DMS79 (cell line): ENCODE measurements around the gene ASF1A.
"Not testable (repeated sequence)": the region's sequence is repeated elsewhere in the genome, so short reads cannot be mapped to it uniquely, and the experiment has no call there.

Experiments
- DNase-seq: peaks from one replicate; lab custom pipeline; 2025; lab: John Stamatoyannopoulos, UW

ASF1A gene

GRCh38 chr6:118893807-118894424 is at the start of gene ASF1A:
Gene ASF1A, plus strand, starts transcription at chr6:118894152. Its CDS starts 262 bp downstream, at chr6:118894414.
- DNase-seq: peak; percentile 99

DNA sequence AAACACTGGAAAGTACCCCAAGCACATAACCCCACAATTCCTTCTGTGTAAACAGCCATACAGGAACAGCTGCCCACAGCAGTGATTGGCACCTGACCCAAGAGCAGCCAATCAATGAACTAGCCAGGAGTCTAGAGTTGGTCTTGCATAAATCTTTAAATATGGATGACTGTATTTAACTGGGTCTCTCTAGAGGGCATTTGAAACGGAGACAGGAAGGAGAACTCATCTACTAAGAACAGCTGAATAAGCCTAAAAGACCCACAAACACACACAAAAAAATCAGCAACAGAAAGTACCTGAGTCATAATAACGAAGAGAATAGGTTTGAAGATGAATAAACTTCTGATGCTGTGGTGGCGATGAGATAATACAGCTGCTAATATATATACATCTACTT is 49.0 kb upstream of the ASF1A start:
- no peak for DNase-seq

- no peak for DNase-seq
Measured at GRCh38 chr6:118853408-118853807, 40.5 kb upstream of the ASF1A start.

GRCh38 chr6:118856301-118856700 is 37.7 kb upstream of the ASF1A start:
- no peak for DNase-seq

- DNase-seq: no peak
Measured at GRCh38 chr6:118859517-118860064, 34.4 kb upstream of the ASF1A start.

DNA sequence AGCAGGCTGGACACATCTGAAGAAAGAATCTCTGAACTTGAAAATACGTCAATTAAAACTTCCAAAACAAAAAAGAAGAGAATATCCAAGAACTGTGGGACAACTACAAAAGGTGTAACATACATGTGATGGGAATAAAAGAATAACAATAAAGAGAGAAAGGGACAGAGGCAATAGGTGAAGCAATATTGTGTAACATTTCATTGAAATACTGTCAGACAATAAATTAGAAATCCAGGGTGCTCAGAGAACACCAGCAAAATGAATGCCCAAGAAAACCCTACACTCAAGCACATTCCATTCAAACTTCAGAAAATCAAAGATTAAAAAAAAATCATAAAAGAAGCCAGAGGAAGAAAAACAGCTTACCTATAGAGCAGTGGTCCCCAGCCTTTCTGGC is 33.6 kb upstream of the ASF1A start:
- DNase-seq: no peak

- no peak for DNase-seq
Measured at GRCh38 chr6:118860880-118861279, 33.1 kb upstream of the ASF1A start.

DNA sequence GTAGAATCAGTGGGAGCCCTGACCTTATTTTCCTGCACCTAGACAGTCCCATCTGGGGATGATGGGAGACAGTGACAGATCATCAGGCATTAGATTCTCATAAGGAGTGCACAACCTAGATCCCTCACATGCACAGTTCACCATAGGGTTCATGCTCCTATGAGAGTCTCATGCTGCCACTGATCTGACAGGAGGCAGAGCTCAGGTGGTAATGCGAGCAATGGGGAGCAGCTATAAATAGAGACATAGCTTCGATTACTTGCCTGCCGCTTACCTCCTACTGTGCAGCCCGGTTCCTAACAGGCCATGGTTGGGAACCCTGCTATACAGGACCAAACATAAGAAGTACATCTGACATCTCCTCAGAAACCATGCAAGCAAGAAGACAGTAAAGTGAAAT is 31.5 kb upstream of the ASF1A start:
- DNase-seq: no peak

DNA sequence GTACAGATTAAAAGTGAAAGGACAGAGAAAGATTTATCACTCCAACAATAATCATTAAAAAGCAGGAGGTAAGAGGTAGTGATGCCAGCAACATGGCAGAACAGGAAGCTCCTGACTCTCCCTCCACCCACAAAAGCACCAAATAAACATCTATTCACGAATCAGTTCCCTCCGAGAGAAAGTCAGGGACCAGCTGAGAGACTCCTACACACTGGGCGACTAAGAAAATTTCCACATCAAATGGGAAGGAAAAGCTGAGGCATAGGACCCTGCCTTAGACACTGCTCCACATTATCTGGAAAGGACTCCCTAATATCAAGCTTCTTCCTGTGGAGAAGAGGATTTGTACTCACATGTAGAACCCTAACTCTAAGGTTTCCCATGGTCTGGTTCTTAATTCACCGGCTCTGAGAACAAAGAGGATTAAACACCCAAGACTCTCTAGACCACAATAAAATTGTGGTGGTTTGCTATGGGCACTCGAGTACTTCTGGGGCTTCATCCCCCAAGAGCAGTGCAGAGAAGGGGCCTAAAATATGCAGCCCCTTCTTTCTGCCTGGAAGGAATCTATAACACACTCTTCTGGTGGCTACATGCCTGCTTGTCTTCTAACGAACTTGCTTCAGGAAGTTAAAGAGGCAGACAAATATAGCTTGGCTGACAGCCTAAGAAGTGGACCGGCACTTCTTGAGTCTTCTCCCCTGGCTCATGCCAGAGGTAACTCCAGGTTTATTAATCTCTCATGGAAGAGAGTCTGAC is 29.4 kb upstream of the ASF1A start:
- DNase-seq: peak; percentile 73

- no peak for DNase-seq
Measured at GRCh38 chr6:118865100-118865391, 28.9 kb upstream of the ASF1A start.

DNA sequence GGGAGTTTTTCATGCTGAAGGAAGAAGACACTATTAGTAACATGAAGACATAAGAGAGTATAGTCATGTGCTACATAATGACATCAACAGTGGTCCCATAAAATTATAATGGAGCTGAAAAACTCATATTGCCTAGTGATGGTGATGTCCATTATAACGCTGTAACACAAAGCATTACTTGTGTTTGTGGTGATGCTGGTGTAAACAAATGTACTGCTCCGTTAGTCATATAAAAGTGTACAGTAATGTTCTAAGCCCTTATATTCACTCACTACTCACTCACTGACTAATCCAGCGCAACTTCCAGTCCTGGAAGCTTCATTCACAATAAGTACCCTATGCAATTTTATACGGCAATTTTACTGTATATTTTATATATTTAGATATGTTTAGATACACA is 26.8 kb upstream of the ASF1A start:
- DNase-seq: no peak

DNA sequence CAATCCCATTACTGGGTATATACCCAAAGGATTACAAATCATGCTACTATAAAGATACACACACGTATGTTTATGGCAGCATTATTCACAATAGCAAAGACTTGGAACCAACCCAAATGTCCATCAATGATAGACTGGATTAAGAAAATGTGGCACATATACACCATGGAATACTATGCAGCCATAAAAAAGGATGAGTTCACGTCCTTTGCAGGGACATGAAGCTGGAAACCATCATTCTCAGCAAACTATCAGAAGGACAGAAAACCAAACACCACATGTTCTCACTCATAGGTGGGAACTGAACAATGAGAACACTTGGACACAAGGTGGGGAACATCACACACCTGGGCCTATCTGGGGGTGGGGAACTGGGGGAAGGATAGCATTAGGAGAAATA is 25.1 kb upstream of the ASF1A start:
- not testable (repeated sequence) for DNase-seq

- DNase-seq: no peak
Measured at GRCh38 chr6:118869350-118869749, 24.6 kb upstream of the ASF1A start.

DNA sequence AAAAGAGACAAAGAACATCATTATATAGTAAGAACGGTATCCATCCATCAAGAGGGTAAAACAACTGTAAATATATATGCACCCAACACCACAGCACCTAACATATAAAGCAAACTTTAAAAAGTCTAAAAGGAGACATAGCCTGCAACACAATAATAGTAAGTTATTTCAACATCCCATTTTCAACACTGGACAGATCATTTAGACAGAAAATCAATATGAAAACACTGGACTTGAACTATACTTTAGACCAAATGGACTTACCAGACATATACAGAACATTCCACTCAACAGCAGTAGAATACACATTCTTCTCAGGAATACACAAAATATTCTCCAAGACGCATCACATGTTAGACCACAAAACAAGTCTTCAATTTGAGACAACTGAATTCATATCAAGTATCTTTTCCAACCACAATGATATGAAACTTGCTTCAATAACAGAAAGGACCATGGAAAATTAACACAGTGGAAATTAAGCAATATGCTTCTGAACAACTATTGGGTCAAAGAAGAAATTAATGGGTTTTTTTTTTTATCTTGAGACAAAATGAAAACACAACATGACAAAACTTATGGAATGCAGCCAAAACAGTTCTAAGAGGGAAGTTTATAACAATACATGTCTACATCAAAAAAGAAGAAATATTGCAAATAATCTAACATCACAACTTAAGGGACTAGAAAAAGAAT is 23.9 kb upstream of the ASF1A start:
- no peak for DNase-seq

DNA sequence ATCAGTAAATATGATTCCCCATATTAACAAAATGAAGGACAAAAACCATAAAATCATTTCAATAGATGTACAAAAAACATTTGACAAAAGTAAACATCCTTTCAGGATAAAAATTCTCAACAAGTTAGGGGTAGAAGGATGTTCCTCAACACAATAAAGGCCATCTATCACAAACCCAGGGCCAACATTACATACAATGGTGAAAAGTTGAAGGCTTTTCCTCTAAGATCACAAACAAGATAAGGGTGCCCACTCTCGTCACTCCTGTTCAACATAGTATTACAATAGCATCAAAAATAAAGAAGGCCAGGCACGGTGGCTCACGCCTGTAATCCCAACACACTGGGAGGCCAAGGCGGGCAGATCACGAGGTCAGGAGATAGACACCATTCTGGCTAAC is 22.6 kb upstream of the ASF1A start:
- no peak for DNase-seq

- DNase-seq: no peak
Measured at GRCh38 chr6:118872318-118872717, 21.6 kb upstream of the ASF1A start.

DNA sequence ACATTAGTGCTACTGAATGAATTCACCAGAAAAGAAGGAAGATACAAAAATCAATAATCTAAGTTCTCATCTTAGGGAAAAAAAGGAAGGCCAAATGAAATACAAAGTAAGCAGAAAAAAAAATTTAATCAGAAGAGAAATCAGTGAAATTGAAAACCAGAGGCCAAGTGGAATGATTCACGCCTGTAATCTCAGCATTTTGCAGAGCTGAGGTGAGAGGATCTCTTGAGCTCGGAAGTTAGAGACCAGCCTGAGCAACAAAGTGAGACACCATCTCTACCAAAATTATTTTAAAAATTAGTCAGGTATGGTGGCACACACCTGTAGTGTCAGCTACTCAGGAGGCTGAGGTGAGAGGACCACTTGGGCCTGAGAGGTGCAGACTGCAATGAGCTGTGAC is 21.2 kb upstream of the ASF1A start:
- DNase-seq: no peak

DNA sequence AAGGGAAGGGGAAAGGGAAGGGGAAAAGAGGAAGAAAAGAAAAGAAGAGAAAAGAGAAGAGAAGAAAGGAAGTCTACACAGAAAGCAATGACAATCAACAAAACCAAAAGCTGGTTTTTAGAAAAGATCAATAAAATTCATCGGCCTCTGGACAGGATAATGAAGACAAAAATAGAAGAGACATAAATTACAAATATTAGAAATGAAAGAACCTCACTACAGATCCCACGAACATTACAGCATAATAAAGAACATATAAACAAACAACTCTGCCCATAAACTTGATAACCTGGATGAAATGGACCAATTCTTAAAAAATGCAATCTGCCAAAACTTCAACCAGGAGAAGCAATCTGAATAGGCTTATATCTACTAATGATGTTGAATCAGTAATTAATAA is 20.7 kb upstream of the ASF1A start:
- no peak for DNase-seq

DNA sequence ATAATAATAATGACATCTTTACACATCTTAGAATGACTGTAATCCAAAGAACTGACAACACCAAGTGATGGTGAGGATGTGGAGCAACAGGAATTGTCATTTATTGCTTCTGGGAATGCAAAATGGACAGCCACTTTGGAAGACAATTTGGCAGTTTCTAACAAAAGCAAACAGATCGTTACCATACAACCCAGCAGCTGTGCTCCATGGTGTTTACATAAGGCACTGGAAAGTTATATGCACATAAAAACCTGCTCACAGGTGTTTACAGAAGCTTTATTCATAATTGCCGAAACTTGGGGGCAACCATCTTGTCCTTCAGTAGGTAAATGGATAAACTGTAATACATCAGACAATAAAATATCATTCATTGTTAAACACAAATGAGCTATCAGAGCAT is 18.3 kb upstream of the ASF1A start:
- no peak for DNase-seq

- DNase-seq: no peak
Measured at GRCh38 chr6:118876198-118876597, 17.8 kb upstream of the ASF1A start.

- no peak for DNase-seq
Measured at GRCh38 chr6:118876814-118877213, 17.1 kb upstream of the ASF1A start.

GRCh38 chr6:118877806-118878205 is 16.1 kb upstream of the ASF1A start:
- no peak for DNase-seq
